Activated naive CD4-positive, alpha-beta T cell treated with anti-CD3 and anti-CD28 coated beads, Interleukin-2, amount 50 U/mL, for 72 hours (primary cell): ENCODE measurements around the gene MUS81. TPM values are rescaled to one million over a fixed set of nuclear protein-coding genes. Genes with fewer than 3 reads are reported as not detected.

ENCODE experiments used
- ATAC-seq, 2 donors: fragments of 150-1000 bp; cut with Tn5 transposase; 2 replicates each; pipeline ENCODE4 v1.10.0; 2021; ENCODE audit warnings: mild to moderate bottlenecking in 2 of 2, moderate library complexity in 2 of 2
- DNase-seq, 2 donors: peaks; one replicate each; pipeline ENCODE4 v3.0.0; 2021 to 2022; ENCODE audit warnings: low spot score in 2 of 2
- H3K27ac Mint-ChIP-seq, 2 donors: one replicate each; pipeline ENCODE4 v1.8.0; 2022; ENCODE audit warnings: mild to moderate bottlenecking in 2 of 2, mixed read lengths in 2 of 2
- H3K36me3 Mint-ChIP-seq, 2 donors: one replicate each; pipeline ENCODE4 v1.8.0; 2022; ENCODE audit warnings: mixed read lengths in 2 of 2
- H3K9me3 Mint-ChIP-seq, 2 donors: one replicate each; pipeline ENCODE4 v1.8.0; 2022; ENCODE audit warnings: mixed read lengths in 2 of 2
- total RNA-seq, 2 donors: library from RNA; stranded (reverse); gene quantifications; one replicate each; pipeline ENCODE4 v1.2.3, GENCODE V29; 2022

Gene MUS81
- total RNA-seq, 2 donors from 2014 or later = 63.9 to 64.0 TPM

- Mint-ChIP-seq H3K9me3 (no peaks in the 10 kb centered on the region), H3K27ac (peak overlapping the region; percentile 85 to 95), H3K36me3 (peaks cover 0 to 5% of the 10 kb centered on the region in 2 donors)
- peak; percentile 97 to 100 for DNase-seq
- peak; percentile 90 to 94 for ATAC-seq
Measured at GRCh38 chr11:65873318-65874156, 13.3 kb downstream of the MUS81 start.

- no peak for DNase-seq
Measured at GRCh38 chr11:65879617-65880016, 19.4 kb downstream of the MUS81 start, which contains the start of gene CTSW. Gene CTSW (plus strand): TSS chr11:65879837. CDS start chr11:65879855, 18 bp downstream.

GRCh38 chr11:65880027-65880426, 19.8 kb downstream of the MUS81 start:
- no peak for ATAC-seq
- DNase-seq = no peak
- no peaks in the 10 kb centered on the region for H3K9me3 Mint-ChIP-seq
- peak overlapping the region in 1 of 2 donors; percentile 84 for H3K27ac Mint-ChIP-seq
- H3K36me3 Mint-ChIP-seq = peaks cover 6 to 8% of the 10 kb centered on the region in 2 donors

More at GRCh38 chr11:65879617-65880016, 19.4 kb downstream of the MUS81 start, which contains the start of gene CTSW:
- H3K36me3 Mint-ChIP-seq = peaks cover 4 to 7% of the 10 kb centered on the region in 2 donors
- no peaks in the 10 kb centered on the region for H3K9me3 Mint-ChIP-seq
- H3K27ac Mint-ChIP-seq = peak within 1 kb of the TSS; percentile 60 to 84
- ATAC-seq = peak in 1 of 2 donors; percentile 19

- Mint-ChIP-seq H3K9me3 (no peaks in the 10 kb centered on the region), H3K36me3 (peaks cover 6 to 8% of the 10 kb centered on the region in 2 donors), H3K27ac (peak overlapping the region; percentile 36 to 84)
- DNase-seq = peak in 1 of 2 donors; percentile 78
- ATAC-seq = peak in 1 of 2 donors; percentile 73
Measured at GRCh38 chr11:65880844-65881421, 20.7 kb downstream of the MUS81 start.

GRCh38 chr11:65882120-65883057, 22.2 kb downstream of the MUS81 start:
- Mint-ChIP-seq H3K9me3 (no peaks in the 10 kb centered on the region), H3K27ac (no peak overlapping the region), H3K36me3 (peaks cover 6 to 15% of the 10 kb centered on the region in 2 donors)
- ATAC-seq (no peak), DNase-seq (no peak)

- peaks cover 9 to 15% of the 10 kb centered on the region in 2 donors for H3K36me3 Mint-ChIP-seq
- no peak overlapping the region for H3K27ac Mint-ChIP-seq
- DNase-seq (no peak), ATAC-seq (no peak)
- no peaks in the 10 kb centered on the region for H3K9me3 Mint-ChIP-seq
Measured at GRCh38 chr11:65883058-65883761, 23.0 kb downstream of the MUS81 start.

- ATAC-seq (no peak), DNase-seq (no peak)
- H3K36me3 Mint-ChIP-seq = peaks cover 12 to 15% of the 10 kb centered on the region in 2 donors
- no peaks in the 10 kb centered on the region for H3K9me3 Mint-ChIP-seq
- H3K27ac Mint-ChIP-seq = peak overlapping the region; percentile 0 to 90
Measured at GRCh38 chr11:65883786-65884715, 23.8 kb downstream of the MUS81 start.

GRCh38 chr11:65884716-65885092, 24.5 kb downstream of the MUS81 start:
- ATAC-seq (peak; percentile 39 to 55), DNase-seq (peak; percentile 79 to 89)
- peak overlapping the region; percentile 0 to 90 for H3K27ac Mint-ChIP-seq
- no peaks in the 10 kb centered on the region for H3K9me3 Mint-ChIP-seq
- H3K36me3 Mint-ChIP-seq = peaks cover 12 to 15% of the 10 kb centered on the region in 2 donors

- ATAC-seq (no peak), DNase-seq (no peak)
- Mint-ChIP-seq H3K36me3 (peaks cover 12 to 15% of the 10 kb centered on the region in 2 donors), H3K9me3 (no peaks in the 10 kb centered on the region), H3K27ac (peak overlapping the region in 1 of 2 donors; percentile 65)
Measured at GRCh38 chr11:65885231-65885630, 25.0 kb downstream of the MUS81 start.

- no peak for DNase-seq
- Mint-ChIP-seq H3K36me3 (peaks cover 12 to 15% of the 10 kb centered on the region in 2 donors), H3K27ac (no peak overlapping the region), H3K9me3 (no peaks in the 10 kb centered on the region)
- no peak for ATAC-seq
Measured at GRCh38 chr11:65885808-65886536, 25.7 kb downstream of the MUS81 start.

GRCh38 chr11:65886826-65887722, 26.8 kb downstream of the MUS81 start:
- H3K36me3 Mint-ChIP-seq = peaks cover 13 to 17% of the 10 kb centered on the region in 2 donors

GRCh38 chr11:65887723-65888162, 27.5 kb downstream of the MUS81 start:
- H3K9me3 Mint-ChIP-seq = no peaks in the 10 kb centered on the region

More at GRCh38 chr11:65886826-65887722, 26.8 kb downstream of the MUS81 start:
- ATAC-seq (no peak), DNase-seq (no peak)
- no peaks in the 10 kb centered on the region for H3K9me3 Mint-ChIP-seq
- peak overlapping the region; percentile 97 to 98 for H3K27ac Mint-ChIP-seq

GRCh38 chr11:65888163-65888814, 28.1 kb downstream of the MUS81 start, which contains the start of gene FIBP:
Gene FIBP (minus strand): TSS chr11:65888471. CDS start chr11:65888418, 53 bp downstream.
- peaks cover 21 to 24% of the 10 kb centered on the region in 2 donors for H3K36me3 Mint-ChIP-seq
- no peaks in the 10 kb centered on the region for H3K9me3 Mint-ChIP-seq
- ATAC-seq (peak; percentile 72 to 75), DNase-seq (peak; percentile 95 to 96)
- H3K27ac Mint-ChIP-seq = peak within 1 kb of the TSS; percentile 97 to 98

More at GRCh38 chr11:65887723-65888162, 27.5 kb downstream of the MUS81 start:
- DNase-seq (no peak), ATAC-seq (peak in 1 of 2 donors; percentile 1)
- Mint-ChIP-seq H3K27ac (peak overlapping the region; percentile 97 to 98), H3K36me3 (peaks cover 20 to 23% of the 10 kb centered on the region in 2 donors)
